WTC11 (cell line): Measurements from ENCODE around the gene WDR82.

ENCODE experiments used
- ARID4B ChIP-seq: sonication (generic); formaldehyde crosslinking; IDR thresholded peaks from 2 replicates; pipeline ENCODE4 v1.8.0; 2023; ENCODE audit warnings: missing genetic modification reagents, mild to moderate bottlenecking, borderline replicate concordance
- CTCF ChIP-seq: fragments of 200-600 bp; IDR thresholded peaks from 2 replicates; pipeline ENCODE4 v1.8.0; 2022; ENCODE audit warnings: antibody characterized with exemption
- KAT7 ChIP-seq: sonication (generic); formaldehyde crosslinking; IDR thresholded peaks from 2 replicates; pipeline ENCODE4 v1.8.1; 2023; ENCODE audit warnings: missing genetic modification reagents, mild to moderate bottlenecking, borderline replicate concordance
- MAX ChIP-seq: sonication (generic); formaldehyde crosslinking; IDR thresholded peaks from 2 replicates; pipeline ENCODE4 v1.8.0; 2022; ENCODE audit warnings: mild to moderate bottlenecking, missing genetic modification reagents
- PREB ChIP-seq: sonication (generic); formaldehyde crosslinking; IDR thresholded peaks from 2 replicates; pipeline ENCODE4 v1.8.1; 2022; ENCODE audit warnings: mild to moderate bottlenecking, missing genetic modification reagents, moderate library complexity, borderline replicate concordance
- TCF7 ChIP-seq: sonication (generic); formaldehyde crosslinking; IDR thresholded peaks from 2 replicates; pipeline ENCODE4 v1.8.0; 2022; ENCODE audit warnings: mild to moderate bottlenecking, low read depth, missing genetic modification reagents, moderate library complexity
- TP53 ChIP-seq: sonication (generic); formaldehyde crosslinking; IDR thresholded peaks from 2 replicates; pipeline ENCODE4 v1.8.1; 2023; ENCODE audit warnings: mild to moderate bottlenecking, missing genetic modification reagents

- TF ChIP-seq TP53 (CRISPR knock-in tag) (no peak), ARID4B (CRISPR knock-in tag) (no peak), PREB (CRISPR knock-in tag) (no peak), KAT7 (CRISPR knock-in tag) (no peak), MAX (CRISPR knock-in tag) (no peak), TCF7 (CRISPR knock-in tag) (no peak), CTCF (no peak)
These were observed 10.2 kb upstream of the WDR82 start for GRCh38 chr3:52288674-52289073.
